HTR-8/SVneo (cell line): Measurements from ENCODE around the gene RAD21L1.
"Not testable (repeated sequence)": the region's sequence is repeated elsewhere in the genome, so short reads cannot be mapped to it uniquely, and the experiment has no call there.

Source experiments
- DNase-seq: peaks from one replicate; pipeline ENCODE4 v3.0.0; 2011; ENCODE audit warnings: low spot score, mixed read lengths; ENCODE audit not compliant: insufficient read length
- FAIRE-seq: peaks from 2 replicates; lab custom pipeline; 2011; peaks lifted over from hg19 to GRCh38; lab: Jason Lieb, UNC

RAD21L1 gene

GRCh38 chr20:1222750-1223149 lies 3.1 kb upstream of the RAD21L1 start:
- DNase-seq, FAIRE-seq: not testable (repeated sequence)

GRCh38 chr20:1224205-1224890 lies 1.5 kb upstream of the RAD21L1 start:
- DNase-seq = no peak
- no peak for FAIRE-seq

- DNase-seq (peak; percentile 90), FAIRE-seq (no peak)
Observed at GRCh38 chr20:1225263-1225782, 521 bp upstream of the RAD21L1 start.

GRCh38 chr20:1229541-1229940 lies 3.7 kb downstream of the RAD21L1 start:
- FAIRE-seq = no peak
- no peak for DNase-seq

- DNase-seq (no peak), FAIRE-seq (no peak)
Observed at GRCh38 chr20:1232286-1233111, 6.7 kb downstream of the RAD21L1 start.

- no peak for FAIRE-seq
- no peak for DNase-seq
Observed at GRCh38 chr20:1240549-1240948, 14.7 kb downstream of the RAD21L1 start.

- FAIRE-seq (no peak), DNase-seq (no peak)
Observed at GRCh38 chr20:1241456-1241855, 15.6 kb downstream of the RAD21L1 start.

- no peak for FAIRE-seq
- DNase-seq = no peak
Observed at GRCh38 chr20:1242099-1242498, 16.3 kb downstream of the RAD21L1 start.

- FAIRE-seq (peak; percentile 81), DNase-seq (peak; percentile 56)
Observed at GRCh38 chr20:1242530-1242929, 16.7 kb downstream of the RAD21L1 start.

GRCh38 chr20:1245578-1245977 lies 19.7 kb downstream of the RAD21L1 start:
- no peak for DNase-seq
- FAIRE-seq = no peak

GRCh38 chr20:1247689-1248088 lies 21.8 kb downstream of the RAD21L1 start:
- no peak for FAIRE-seq

GRCh38 chr20:1250282-1250681 lies 24.4 kb downstream of the RAD21L1 start:
- DNase-seq, FAIRE-seq: not testable (repeated sequence)

More at GRCh38 chr20:1247689-1248088, 21.8 kb downstream of the RAD21L1 start:
- DNase-seq = no peak

GRCh38 chr20:1252416-1252815 lies 26.6 kb downstream of the RAD21L1 start:
- no peak for DNase-seq
- FAIRE-seq = no peak

GRCh38 chr20:1254254-1254653 lies 28.4 kb downstream of the RAD21L1 start:
- FAIRE-seq = no peak

GRCh38 chr20:1255675-1256074 lies 29.8 kb downstream of the RAD21L1 start:
- no peak for FAIRE-seq
- DNase-seq = no peak

More at GRCh38 chr20:1254254-1254653, 28.4 kb downstream of the RAD21L1 start:
- no peak for DNase-seq

- DNase-seq = no peak
- FAIRE-seq = no peak
Observed at GRCh38 chr20:1263853-1264252, 38.0 kb downstream of the RAD21L1 start.

GRCh38 chr20:1264727-1265126 lies 38.9 kb downstream of the RAD21L1 start:
- FAIRE-seq (no peak), DNase-seq (no peak)

GRCh38 chr20:1265226-1265915 lies 39.5 kb downstream of the RAD21L1 start:
- DNase-seq (no peak), FAIRE-seq (no peak)

GRCh38 chr20:1265916-1266166 lies 40.0 kb downstream of the RAD21L1 start:
- FAIRE-seq (no peak), DNase-seq (no peak)

- DNase-seq (peak; percentile 78), FAIRE-seq (peak; percentile 33)
Observed at GRCh38 chr20:1266167-1266973, 40.5 kb downstream of the RAD21L1 start, which contains the start of gene SNPH. Gene SNPH, plus strand, starts transcription at chr20:1266294. Its CDS starts 29,946 bp downstream, at chr20:1296240.
